Fibroblast of peridontal ligament (primary cell): ENCODE measurements around the gene KIF21A.

Experiments
- DNase-seq: peaks from one replicate; pipeline ENCODE4 v3.0.0-alpha.2; 2010; ENCODE audit errors: extremely low read depth

KIF21A gene

GRCh38 chr12:39390752-39391151, 52.2 kb downstream of the KIF21A start:
- DNase-seq = no peak

DNA sequence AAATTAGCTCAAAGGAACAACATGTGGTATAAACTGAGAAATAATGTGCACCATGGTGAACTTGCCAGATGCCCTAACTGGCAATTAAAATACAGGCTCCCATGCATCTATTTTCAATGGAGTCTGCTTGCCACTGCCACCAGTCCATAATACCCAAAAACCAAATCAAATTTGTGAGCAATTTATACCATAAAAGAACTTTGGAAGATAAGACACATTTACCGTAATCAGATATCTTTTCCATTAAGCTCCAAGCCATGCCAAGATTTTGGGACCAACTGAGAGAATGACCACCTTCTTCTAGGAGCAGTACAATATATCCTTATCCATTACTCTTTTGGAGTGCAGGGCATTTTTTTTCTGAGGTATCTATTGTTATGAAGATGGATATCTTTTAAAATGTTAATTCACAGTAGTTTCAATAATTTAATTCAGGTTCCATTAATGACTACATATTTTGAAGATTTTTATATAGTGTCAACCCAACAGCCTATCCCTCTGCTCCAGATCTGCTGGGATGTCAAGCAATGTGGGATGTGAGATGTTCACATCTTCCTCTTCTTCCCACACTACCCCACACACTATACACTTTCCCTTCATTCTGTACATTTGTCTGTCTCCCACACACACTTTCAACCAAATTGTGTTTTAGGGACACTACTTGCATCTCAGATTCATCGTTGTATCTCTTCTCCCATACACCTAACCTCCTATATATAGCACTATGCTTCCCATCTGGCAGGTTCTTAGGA, 53.3 kb downstream of the KIF21A start:
- no peak for DNase-seq

DNA sequence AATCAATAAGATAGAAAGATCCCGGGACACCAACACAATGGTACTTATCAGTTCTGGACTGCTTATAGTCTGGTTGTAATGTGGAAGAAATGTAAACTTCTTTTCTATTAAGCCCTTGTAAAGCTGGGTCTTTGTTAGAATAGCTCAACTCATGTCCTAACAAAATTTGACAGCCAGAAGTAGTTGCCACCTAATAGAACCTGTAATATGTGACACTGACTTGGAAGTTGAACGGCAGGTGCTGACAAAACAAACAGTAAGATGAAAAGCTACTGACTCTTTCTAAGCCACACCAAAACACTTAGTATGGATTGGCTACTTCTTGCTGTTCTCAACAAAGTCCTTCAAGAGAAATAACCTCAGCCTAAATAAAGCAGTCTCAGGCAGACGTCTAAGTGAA, 56.6 kb downstream of the KIF21A start:
- DNase-seq = no peak

DNA sequence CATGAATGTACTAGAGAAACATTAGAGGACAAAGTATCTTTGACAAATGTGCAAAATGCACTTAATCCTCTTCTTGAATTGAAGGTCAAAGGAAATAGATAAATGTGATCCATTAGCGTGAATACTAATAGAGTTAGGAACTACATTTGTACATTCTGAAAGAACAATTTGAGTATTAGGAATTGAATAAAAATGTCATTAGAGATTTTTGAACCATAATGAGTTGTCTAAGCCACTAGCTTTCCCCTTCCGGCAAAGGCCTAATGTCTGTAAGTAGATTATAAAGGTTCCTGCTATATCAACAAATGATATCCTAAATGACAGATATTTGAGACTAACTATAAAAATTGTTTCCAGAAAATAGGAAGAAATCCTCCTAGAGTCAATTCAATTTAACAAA, 59.8 kb downstream of the KIF21A start:
- no peak for DNase-seq

DNA sequence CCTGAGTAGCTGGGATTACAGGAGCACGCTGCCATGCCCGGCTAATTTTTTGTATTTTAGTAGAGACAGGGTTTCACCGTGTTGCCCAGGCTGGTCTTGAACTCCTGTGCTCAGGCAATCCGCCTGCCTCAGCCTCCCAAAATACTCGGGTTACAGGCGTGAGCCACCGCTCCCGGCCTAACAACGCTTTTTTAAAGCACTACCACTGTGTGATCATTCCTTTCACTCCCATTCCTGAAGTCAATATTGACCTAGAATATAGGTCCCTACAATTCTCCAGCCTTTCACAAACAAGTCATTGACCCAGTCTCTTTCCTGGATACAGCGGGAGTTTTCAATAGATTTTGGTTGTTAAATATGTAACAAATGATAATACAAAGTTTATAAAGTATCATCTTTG, 62.8 kb downstream of the KIF21A start:
- DNase-seq = no peak

DNA sequence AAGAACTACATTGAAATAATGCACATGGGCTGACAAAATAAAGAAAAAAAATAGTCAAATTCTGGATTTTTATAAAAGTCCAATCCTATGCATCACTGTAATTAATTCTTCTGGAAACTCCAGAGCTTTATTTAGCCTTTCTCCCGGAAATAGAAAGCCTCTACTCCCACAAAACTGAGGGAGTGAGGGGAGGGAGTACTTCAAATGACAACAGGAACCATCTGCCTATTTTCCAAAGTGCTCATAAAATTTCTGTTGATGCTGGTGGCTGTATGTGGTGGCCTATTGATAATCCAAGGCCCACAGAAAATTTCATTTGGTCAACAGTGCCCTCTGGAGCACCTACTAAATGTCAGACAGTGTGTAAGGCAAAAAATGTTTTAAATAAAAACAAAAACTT, 64.6 kb downstream of the KIF21A start:
- no peak for DNase-seq

DNA sequence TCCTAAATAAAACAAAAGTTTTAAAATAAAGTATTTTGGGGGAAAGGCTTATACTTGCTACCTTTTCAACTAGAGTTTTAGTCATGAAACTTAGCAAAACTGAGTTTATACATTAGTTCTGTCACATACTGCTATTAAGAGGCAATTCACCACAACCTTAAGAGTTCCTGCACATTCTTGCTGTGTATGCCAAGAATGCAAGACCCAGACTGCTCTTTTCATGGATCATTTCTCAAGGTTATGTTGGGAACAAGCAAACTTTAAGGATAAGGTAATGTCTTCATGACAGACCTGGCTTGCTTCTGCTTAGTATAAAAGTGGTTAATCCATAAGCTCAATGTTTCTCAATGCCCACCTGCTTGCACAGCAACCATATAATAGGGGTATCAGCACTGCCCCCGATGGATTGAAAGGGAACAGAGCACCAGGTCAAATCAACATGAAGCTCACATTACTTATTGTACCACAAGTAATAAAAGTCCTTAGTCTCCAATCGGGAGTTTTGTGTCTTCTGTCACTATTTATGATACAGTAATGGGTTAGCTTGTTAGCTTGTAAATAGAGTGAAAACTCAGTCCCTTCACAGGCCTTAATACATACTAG, 67.6 kb downstream of the KIF21A start:
- no peak for DNase-seq

DNA sequence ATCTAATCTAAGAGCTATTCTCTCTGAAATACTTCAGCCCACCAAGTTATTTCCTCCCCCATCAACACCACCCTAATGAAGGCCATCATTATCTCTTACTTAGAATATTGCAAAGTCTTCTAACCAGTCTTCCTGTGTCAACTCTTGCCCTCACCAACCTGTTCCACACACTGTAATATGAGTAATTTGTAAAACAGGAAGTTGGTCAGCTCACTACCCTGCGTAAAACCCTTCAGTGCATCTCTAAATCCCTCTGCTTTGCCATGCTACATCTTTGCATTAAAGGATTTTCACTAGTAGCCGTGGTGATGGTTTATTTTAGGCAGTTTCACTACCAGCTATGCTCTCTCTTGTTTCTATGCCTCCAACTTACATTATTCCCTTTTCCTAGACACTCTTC, 70.0 kb downstream of the KIF21A start:
- DNase-seq = no peak

DNA sequence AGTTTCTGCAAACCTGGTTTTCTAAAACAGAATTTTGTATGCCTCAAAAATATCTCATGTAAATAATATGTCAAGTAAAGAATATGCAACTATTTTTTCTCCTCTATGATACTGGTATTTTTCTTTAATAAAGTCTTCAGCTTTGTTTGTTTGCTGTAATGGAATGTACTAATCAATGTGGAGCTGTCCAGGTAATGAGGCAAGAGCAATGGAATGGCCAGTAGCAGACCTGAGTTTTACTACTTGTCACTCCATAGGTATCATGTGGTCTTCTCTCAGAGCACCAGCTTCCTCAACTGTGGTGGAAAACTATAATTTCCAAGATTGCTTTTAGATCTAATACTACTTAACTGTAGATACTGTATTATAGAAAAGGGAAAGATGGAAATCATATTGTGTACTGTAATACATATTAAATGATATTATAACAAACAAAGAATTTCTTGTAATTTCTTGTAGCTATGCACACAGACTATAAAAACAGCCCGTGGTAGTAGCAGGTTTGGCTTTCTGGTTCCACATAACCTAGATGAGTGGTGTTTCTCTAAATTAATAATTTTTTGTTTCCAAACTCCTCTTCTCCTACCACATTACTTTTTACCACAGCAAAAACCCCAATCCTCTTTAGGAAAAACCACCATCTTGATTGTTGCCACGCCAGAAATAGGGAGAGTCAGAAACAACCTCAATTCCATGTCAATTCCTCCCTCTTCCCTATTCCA, 70.6 kb downstream of the KIF21A start:
- DNase-seq = no peak

GRCh38 chr12:39369756-39370155, 73.2 kb downstream of the KIF21A start:
- no peak for DNase-seq

DNA sequence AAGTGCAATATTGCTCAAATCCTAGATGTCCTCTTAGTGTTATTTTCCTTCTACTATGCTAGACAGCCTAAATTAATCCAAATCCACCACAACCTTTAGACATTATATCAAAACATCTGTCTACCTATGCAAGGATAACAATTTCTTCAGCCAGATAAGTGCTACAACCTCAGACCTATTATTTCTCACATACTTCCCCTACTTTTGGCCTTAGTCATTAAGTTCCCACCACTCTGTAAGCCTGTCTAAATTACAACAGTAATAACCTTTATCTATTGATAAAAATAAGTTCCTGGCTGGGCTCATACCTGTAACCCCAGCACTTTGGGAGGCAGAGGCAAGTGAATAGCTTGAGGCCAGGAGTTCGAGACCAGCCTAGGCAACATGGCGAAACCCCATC, 74.0 kb downstream of the KIF21A start:
- DNase-seq = no peak

GRCh38 chr12:39368096-39368495, 74.8 kb downstream of the KIF21A start:
- DNase-seq = no peak

- no peak for DNase-seq
Measured at GRCh38 chr12:39367494-39367893, 75.4 kb downstream of the KIF21A start.

DNA sequence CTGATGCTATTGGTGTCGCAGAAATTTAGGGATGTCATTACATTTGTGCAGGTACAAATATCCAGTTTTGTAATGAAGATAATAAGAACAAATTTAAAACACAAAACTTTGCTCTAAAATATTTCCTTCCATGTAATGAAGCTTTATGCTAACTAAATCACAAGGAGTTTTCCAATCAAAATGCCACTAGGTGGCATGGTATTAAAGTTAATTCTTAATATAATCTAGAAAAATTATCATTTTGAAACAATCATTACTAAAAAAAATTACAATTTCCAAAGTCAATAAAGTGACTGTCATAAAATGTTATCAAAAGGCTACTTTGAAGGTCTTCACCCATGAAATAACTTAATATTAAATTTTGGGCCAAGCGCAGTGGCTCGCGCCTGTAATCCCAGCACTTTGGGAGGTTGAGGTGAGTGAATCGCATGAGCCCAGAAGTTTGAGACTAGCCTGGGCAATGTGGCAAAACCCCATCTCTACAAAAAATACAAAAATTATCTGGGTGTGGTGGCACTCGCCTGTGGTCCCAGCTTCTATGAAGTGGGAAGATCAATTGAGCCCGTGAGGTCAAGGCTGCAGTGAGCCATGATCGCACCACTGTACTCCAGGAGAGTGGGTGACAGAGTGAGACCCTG, 77.4 kb downstream of the KIF21A start:
- DNase-seq = peak; percentile 33

- no peak for DNase-seq
Measured at GRCh38 chr12:39364196-39364595, 78.7 kb downstream of the KIF21A start.

DNA sequence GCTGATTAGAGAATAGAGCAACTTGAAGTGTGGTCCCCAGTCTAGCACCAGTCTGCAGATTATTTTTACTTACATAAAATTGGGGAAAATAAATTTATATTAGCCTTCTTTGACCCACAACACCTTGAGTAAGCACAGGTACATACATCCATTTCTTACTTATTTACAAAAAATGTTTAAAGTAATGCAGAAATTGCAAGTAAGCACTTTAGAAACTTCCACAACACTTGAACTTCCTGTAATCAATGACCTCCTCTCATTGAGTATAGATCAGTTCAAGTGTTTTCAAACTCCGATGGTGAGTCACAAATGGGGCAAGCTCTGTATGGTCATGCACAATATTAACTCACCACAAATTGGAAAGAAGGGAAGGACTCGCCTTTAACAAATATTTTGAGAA, 83.3 kb downstream of the KIF21A start:
- no peak for DNase-seq

DNA sequence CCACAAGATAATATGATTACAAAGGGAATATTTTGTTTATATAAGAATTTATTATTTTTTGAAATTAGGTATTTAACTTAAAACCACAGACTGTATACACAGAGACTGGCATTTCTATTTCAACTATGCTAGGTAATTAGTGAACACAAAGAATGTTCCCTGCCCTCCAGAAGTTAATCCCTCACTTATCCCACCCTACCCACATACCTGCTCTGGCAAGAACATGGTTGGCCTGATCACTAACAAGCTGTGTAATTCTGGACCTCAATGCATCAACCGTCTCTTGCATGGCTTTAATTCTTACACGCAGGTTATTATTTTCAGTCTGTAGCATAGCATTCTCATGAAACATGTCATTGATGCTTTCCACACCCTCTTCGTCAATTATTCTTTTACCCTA, 85.9 kb downstream of the KIF21A start:
- no peak for DNase-seq

DNA sequence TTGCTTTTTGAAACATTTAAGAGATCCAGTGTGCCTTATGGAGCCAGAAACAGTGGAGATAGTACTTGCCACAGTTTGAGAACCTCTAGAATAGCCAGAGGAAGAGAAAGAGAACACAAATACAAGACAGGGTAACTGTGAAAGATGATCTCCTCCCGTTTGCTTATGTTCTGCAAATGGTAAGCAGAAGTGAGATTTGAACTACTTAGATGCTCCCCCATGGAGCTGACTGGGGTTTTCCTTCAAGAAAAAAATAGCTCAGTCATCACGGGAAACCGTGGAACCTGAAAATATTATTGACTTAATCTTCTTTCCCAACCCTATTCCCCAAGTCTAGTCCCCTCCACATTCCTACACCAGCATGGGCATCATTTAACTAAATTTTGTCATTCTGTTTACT, 87.1 kb downstream of the KIF21A start:
- no peak for DNase-seq

GRCh38 chr12:39354955-39355354, 88.0 kb downstream of the KIF21A start:
- DNase-seq = no peak

DNA sequence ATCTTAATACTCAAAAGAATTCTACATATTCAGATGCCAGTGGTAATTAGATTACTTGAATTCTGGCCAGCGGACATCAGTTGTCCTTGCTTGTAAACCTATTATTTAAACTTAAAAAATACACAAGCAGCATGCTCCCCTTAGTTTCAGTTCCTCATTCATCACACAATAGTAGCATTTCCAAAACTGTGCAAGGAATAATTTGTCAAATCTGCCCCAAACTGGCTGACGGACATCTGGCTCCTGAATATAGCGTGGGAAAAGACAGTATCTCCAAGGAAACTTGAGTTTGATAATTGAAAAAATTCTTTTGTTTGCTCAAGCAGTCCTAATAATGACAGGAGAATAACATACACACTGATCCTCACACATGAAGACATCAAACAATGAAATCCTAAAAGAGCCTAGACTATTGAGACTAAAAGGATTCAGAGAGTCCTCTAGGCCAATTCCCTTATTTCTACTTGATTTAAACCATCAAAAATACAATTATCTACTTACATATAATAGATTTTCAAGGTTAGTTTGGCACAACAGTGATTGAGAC, 90.4 kb downstream of the KIF21A start:
- no peak for DNase-seq

DNA sequence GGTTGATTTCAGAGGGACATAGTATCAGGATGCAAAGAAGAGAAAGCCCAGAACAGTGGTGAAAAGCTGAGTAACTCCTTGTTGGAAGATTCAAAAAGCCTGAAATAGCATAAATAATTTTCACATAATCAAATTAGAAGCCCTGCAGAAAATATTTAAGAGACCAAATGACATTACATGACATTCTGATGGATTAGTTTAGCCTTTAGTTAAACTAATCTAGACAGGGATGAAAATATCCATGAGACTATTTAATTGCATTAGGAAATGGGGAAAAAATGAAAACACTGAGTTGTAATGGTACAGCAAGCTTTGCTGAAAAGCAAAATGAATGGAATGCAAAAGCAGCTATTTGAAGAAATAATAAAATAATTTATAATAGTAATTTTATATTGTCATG, 91.8 kb downstream of the KIF21A start:
- DNase-seq = no peak

- no peak for DNase-seq
Measured at GRCh38 chr12:39348941-39349626, 93.8 kb downstream of the KIF21A start.
